ENCODE results near the gene PARD3. TPM values are rescaled to one million over a fixed set of nuclear protein-coding genes. Genes with fewer than 3 reads are reported as not detected.

PARD3 gene
- total and polyA plus RNA-seq, 10 of the 15 experiments (the other 5 are each of a cell fraction or from before 2014, with no cell fraction given), result 2.6 to 43.1 (median 13.9) TPM

DNA sequence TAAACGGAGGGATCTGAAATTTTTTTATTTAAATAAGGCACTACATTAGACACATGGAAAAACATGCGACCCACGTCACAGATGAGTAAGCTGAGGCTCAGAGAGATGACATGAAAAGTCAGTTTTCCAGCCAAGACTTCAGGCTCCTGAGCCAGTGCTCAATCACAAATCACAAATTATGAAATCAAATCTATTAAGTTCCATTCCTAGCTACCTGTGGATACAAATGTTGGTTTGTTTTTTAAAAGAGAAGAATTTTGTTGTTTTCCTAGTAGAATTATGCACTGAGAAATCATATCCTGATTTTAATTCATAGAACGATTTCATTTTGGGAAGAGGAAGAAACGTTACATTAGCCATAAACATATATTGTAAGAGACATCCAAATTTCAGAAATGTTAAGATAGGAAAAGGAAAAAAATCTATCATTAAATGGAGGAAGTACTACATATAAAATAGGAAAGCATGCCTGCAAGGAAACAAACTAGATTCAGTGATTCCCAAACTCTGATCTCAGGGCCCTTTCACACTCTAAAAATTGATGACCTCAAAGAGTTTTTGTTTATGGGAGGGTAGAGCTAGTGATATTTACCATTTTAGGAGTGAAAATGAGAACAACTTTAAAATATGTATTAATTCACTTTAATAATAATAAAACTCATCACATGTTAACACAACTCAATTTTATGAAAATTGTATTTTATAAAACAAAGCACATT lies 340.4 kb downstream of the PARD3 start:
- POLR2A ChIA-PET, result interaction anchor here (0.9 kb wide), 1 partner anchor 29 kb away, joined by 4 read pairs; no protein-coding TSS in a partner anchor
- in situ Hi-C loops (cut with MboI), result no loop called here
- 29% methylated on average over 5 of the region's 5 CpGs for WGBS (ENCODE audit: insufficient coverage, insufficient replicate concordance, low lambda C conversion rate, missing lambda C conversion rate)
- H4K20me1 ChIP-seq (ENCODE audit: control insufficient read depth, insufficient read depth), result no peaks in the 10 kb centered on the region
- FAIRE-seq (no peak), ATAC-seq (no peak), DNase-seq (ENCODE audit: low read depth, low spot score) (no peak)
- RAD21 ChIA-PET (ENCODE audit: unreplicated experiment), result interaction anchor here (0.8 kb wide), 1 partner anchor 29 kb away, joined by 4 read pairs; no protein-coding TSS in a partner anchor
- SMC1A ChIA-PET (ENCODE audit: uncharacterized antibody, unreplicated experiment), result interaction anchor here (0.9 to 3.2 kb wide), 10 partner anchors 10 to 138 kb away, joined by 3 to 15 read pairs (median 4); no protein-coding TSS in a partner anchor
- TF ChIP-seq RFX5 (IDR thresholded peaks at IDR 0.05; ENCODE audit: low read depth, low read length), result no peak
- no peak for TF ChIP-seq JUNB (IDR thresholded peaks at IDR 0.05)
- TF ChIP-seq HDAC2 (IDR thresholded peaks at IDR 0.05), result no peak
- TF ChIP-seq ZNF24 (IDR thresholded peaks at IDR 0.05), result no peak
- TF ChIP-seq CBFB (IDR thresholded peaks at IDR 0.05; ENCODE audit: low read depth), result no peak
- TF ChIP-seq, protein P1, sequence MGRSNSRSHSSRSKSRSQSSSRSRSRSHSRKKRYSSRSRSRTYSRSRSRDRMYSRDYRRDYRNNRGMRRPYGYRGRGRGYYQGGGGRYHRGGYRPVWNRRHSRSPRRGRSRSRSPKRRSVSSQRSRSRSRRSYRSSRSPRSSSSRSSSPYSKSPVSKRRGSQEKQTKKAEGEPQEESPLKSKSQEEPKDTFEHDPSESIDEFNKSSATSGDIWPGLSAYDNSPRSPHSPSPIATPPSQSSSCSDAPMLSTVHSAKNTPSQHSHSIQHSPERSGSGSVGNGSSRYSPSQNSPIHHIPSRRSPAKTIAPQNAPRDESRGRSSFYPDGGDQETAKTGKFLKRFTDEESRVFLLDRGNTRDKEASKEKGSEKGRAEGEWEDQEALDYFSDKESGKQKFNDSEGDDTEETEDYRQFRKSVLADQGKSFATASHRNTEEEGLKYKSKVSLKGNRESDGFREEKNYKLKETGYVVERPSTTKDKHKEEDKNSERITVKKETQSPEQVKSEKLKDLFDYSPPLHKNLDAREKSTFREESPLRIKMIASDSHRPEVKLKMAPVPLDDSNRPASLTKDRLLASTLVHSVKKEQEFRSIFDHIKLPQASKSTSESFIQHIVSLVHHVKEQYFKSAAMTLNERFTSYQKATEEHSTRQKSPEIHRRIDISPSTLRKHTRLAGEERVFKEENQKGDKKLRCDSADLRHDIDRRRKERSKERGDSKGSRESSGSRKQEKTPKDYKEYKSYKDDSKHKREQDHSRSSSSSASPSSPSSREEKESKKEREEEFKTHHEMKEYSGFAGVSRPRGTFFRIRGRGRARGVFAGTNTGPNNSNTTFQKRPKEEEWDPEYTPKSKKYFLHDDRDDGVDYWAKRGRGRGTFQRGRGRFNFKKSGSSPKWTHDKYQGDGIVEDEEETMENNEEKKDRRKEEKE (IDR thresholded peaks at IDR 0.05), result no peak
- TF ChIP-seq BRCA1 (IDR thresholded peaks at IDR 0.05; ENCODE audit: low read depth, low read length), result no peak
- no peak for TF ChIP-seq CHD4 (IDR thresholded peaks at IDR 0.05)
- no peak for TF ChIP-seq ZNF622 (IDR thresholded peaks at IDR 0.05)
- no peak for TF ChIP-seq FOS (IDR thresholded peaks at IDR 0.05; ENCODE audit: borderline replicate concordance, extremely low read depth, insufficient read length)
- no peak for TF ChIP-seq NFYA (IDR thresholded peaks at IDR 0.05; ENCODE audit: borderline replicate concordance, low read depth, low read length)
- TF ChIP-seq KLF5 (IDR thresholded peaks at IDR 0.05; ENCODE audit: partially characterized antibody), result no peak
- no TSS peak for BruUV-seq (replicated peaks)
- H3K36me3 ChIP-seq (ENCODE audit: control insufficient read depth in 2 of 2, insufficient read depth in 2 of 2, low read length in 1 of 2), result no peaks in the 10 kb centered on the region
- H3K4me3 ChIP-seq, result no peak overlapping the region
- H3K4me1 ChIP-seq (ENCODE audit: control insufficient read depth, insufficient read depth, low read length), result no peaks in the 10 kb centered on the region
- no peak overlapping the region for H3K4me2 ChIP-seq (ENCODE audit: control insufficient read depth, insufficient read depth)
- H3K27me3 ChIP-seq (replicated peaks in 1 of 2; ENCODE audit: control insufficient read depth in 2 of 2, insufficient read depth in 2 of 2, low read length in 1 of 2), result no peaks in the 10 kb centered on the region
- no peak overlapping the region for H3K9ac ChIP-seq (ENCODE audit: control insufficient read depth, insufficient read depth, low read length)
- H3K27ac ChIP-seq (ENCODE audit: control insufficient read depth, insufficient read depth), result no peak overlapping the region
- H2AFZ ChIP-seq (ENCODE audit: control insufficient read depth, low read depth, low read length), result no peak overlapping the region
- CTCF ChIA-PET, result interaction anchor here (0.7 to 1.9 kb wide), 5 partner anchors 9 to 162 kb away, joined by 3 to 5 read pairs (median 4); no protein-coding TSS in a partner anchor
- intact Hi-C loops (cut with micrococcal nuclease; ENCODE audit: unreplicated experiment), result no loop called here
- no peaks in the 10 kb centered on the region for H3K9me3 ChIP-seq (replicated peaks; ENCODE audit: control insufficient read depth, insufficient read depth, low read length)
- no peaks in the 10 kb centered on the region for H3K79me2 ChIP-seq (ENCODE audit: control insufficient read depth, insufficient read depth, low read length)

Measured in GM12878 (cell line).